ENCODE results near the gene EHMT1. TPM values are rescaled to one million over a fixed set of nuclear protein-coding genes. Genes with fewer than 3 reads are reported as not detected.

Gene EHMT1
- total and polyA plus RNA-seq, 2 of the 8 experiments (the other 6 are each of a cell fraction or from before 2014, with no cell fraction given), result 95.7 to 163 TPM

DNA sequence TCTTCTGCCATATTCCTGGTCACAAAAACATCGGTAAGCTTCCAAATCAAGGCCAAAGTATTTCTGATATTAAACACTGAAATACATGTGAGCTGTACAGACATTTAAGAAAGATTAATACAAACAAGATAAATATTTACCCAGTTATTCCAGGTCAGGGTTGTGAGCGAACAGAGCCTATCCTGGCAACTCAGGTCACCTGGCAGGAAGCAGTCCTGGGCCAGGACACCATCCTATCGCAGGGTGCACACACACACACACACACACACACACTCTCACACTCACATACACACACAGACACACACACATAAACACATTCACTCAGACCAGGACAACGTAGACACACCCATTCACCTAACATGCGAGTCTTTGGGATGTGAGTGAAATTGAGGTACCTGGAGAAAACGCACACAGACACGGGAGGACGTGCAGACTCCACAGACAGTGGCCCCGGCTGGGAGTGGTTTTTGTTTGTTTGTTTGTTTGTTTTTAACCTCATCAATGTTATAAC lies 176.4 kb downstream of the EHMT1 start:
- Histone ChIP-seq H3K23me2 (ENCODE audit: low read depth, low read length) (no peaks in the 10 kb centered on the region; the same call in 1 of the 2 replicates), H4K8ac (ENCODE audit: extremely low read depth, insufficient read depth, low read length) (no peak overlapping the region), H3K79me2 (ENCODE audit: control insufficient read depth in 1 of 2, insufficient read depth in 2 of 2, low read length in 2 of 2) (no peaks in the 10 kb centered on the region), H3K4ac (replicated peaks; ENCODE audit: insufficient read length, low read depth, low read length) (no peak overlapping the region), H3K56ac (replicated peaks; ENCODE audit: insufficient read length, low read depth, low read length) (no peak overlapping the region), H2AFZ (ENCODE audit: low read length) (no peak overlapping the region), H3K9me3 (ENCODE audit: insufficient read depth in 2 of 2, low read depth in 1 of 2, low read length in 1 of 2) (no peaks in the 10 kb centered on the region), H3K9ac (replicated peaks in 1 of 4; ENCODE audit: extremely low read depth in 1 of 4, low read depth in 3 of 4, low read length in 3 of 4) (no peak overlapping the region), H3K4me1 (replicated peaks in 1 of 4; ENCODE audit: control insufficient read depth in 3 of 4, insufficient read depth in 4 of 4, low read length in 3 of 4) (no peaks in the 10 kb centered on the region), H2BK5ac (ENCODE audit: low read depth, low read length) (no peak overlapping the region), H3K27ac (ENCODE audit: low read depth, low read length) (no peak overlapping the region), H3K23ac (ENCODE audit: insufficient read length) (no peak overlapping the region), H2BK20ac (ENCODE audit: low read length) (no peak overlapping the region), H2BK120ac (replicated peaks; ENCODE audit: low read depth, low read length) (no peak overlapping the region), H2AK5ac (ENCODE audit: low read depth, low read length) (no peak overlapping the region), H3K36me3 (ENCODE audit: control insufficient read depth in 2 of 4, insufficient read depth in 4 of 4, low read length in 3 of 4) (peaks cover 20 to 74% (median 54%) of the 10 kb centered on the region in 4 experiments), H4K20me1 (replicated peaks in 1 of 2; ENCODE audit: control insufficient read depth in 1 of 2, insufficient read depth in 2 of 2, low read length in 2 of 2) (peaks cover 5 to 9% of the 10 kb centered on the region in 2 experiments), H4K91ac (replicated peaks; ENCODE audit: insufficient read length, low read length) (no peak overlapping the region), H2BK15ac (ENCODE audit: low read length) (no peak overlapping the region), H3K79me1 (ENCODE audit: low read depth, low read length) (no peaks in the 10 kb centered on the region), H3K4me2 (ENCODE audit: insufficient read depth in 1 of 2, low read depth in 2 of 2, low read length in 2 of 2) (no peak overlapping the region), H3K18ac (ENCODE audit: extremely low read depth, low read length) (no peak overlapping the region), H3K27me3 (replicated peaks in 1 of 4; ENCODE audit: control insufficient read depth in 3 of 4, extremely low read depth in 1 of 4, insufficient read depth in 3 of 4, low read length in 3 of 4) (no peaks in the 10 kb centered on the region), H4K5ac (ENCODE audit: insufficient read length, low read depth, low read length) (no peak overlapping the region), H2BK12ac (ENCODE audit: low read depth, low read length) (no peak overlapping the region; the same call in 1 of the 2 replicates), H3K14ac (ENCODE audit: insufficient read length) (no peak overlapping the region), H3K4me3 (ENCODE audit: extremely low read depth in 1 of 4, insufficient read depth in 2 of 4, low read depth in 3 of 4, low read length in 4 of 4) (no peak overlapping the region)
- DNase-seq (ENCODE audit: low read depth in 1 of 2, low spot score in 2 of 2) (no peak), FAIRE-seq (no peak)
- POLR2A ChIA-PET (ENCODE audit: partially characterized antibody), result no interaction called here
- TF ChIP-seq JUND (IDR thresholded peaks at IDR 0.05; ENCODE audit: low read length) (no peak), TEAD4 (IDR thresholded peaks at IDR 0.05; ENCODE audit: low read depth, low read length) (no peak), POLR2A (IDR thresholded peaks at IDR 0.05; ENCODE audit: control extremely low read depth in 1 of 2, low read depth in 2 of 2, low read length in 2 of 2) (no peak), JUN (IDR thresholded peaks at IDR 0.05; ENCODE audit: low read depth, low read length) (no peak)
- CTCF ChIA-PET (ENCODE audit: partially characterized antibody), result interaction anchor here (0.7 kb wide), 1 partner anchor 194 kb away, joined by 5 read pairs; no protein-coding TSS in a partner anchor
- 91% methylated on average over 9 of the region's 9 CpGs; no CpG with 5 or more reads in 1 of the 2 experiments for WGBS, 2 experiments (ENCODE audit: extremely low coverage in 1 of 2, insufficient coverage in 1 of 2, insufficient read length in 1 of 2, insufficient replicate concordance in 2 of 2, low coverage in 1 of 2, low lambda C conversion rate in 2 of 2, missing lambda C conversion rate in 1 of 2)

Data from H1 (cell line).